ENCODE results near the gene BCAS3. TPM values are rescaled to one million over a fixed set of nuclear protein-coding genes. Genes with fewer than 3 reads are reported as not detected.

The BCAS3 gene
- total RNA-seq, 1 donor from 2014 or later: 22.6 TPM

- Mint-ChIP-seq H3K4me1 (ENCODE audit: low read depth) (peaks cover 19% of the 10 kb centered on the region), H3K4me3 (ENCODE audit: unreplicated experiment) (no peak overlapping the region), H3K27me3 (ENCODE audit: low read depth) (peaks cover 8% of the 10 kb centered on the region), H3K27ac (ENCODE audit: unreplicated experiment) (peak overlapping the region; percentile 43), H3K36me3 (ENCODE audit: low read depth) (no peaks in the 10 kb centered on the region), H3K9me3 (ENCODE audit: low read depth) (no peaks in the 10 kb centered on the region)
- DNase-seq (ENCODE audit: low spot score): no peak
- no peak for TF ChIP-seq CTCF (IDR thresholded peaks at IDR 0.05)
Measured at GRCh38 chr17:61394630-61395408, 717.2 kb downstream of the BCAS3 start.

- DNase-seq (ENCODE audit: low spot score): no peak
- Mint-ChIP-seq H3K36me3 (ENCODE audit: low read depth) (no peaks in the 10 kb centered on the region), H3K27ac (ENCODE audit: unreplicated experiment) (no peak overlapping the region), H3K9me3 (ENCODE audit: low read depth) (no peaks in the 10 kb centered on the region), H3K4me1 (ENCODE audit: low read depth) (peaks cover 15% of the 10 kb centered on the region), H3K4me3 (ENCODE audit: unreplicated experiment) (no peak overlapping the region), H3K27me3 (ENCODE audit: low read depth) (peaks cover 8% of the 10 kb centered on the region)
- TF ChIP-seq CTCF (IDR thresholded peaks at IDR 0.05): no peak
Measured at GRCh38 chr17:61395409-61395982, 717.8 kb downstream of the BCAS3 start.

- Mint-ChIP-seq H3K27ac (ENCODE audit: unreplicated experiment) (no peak overlapping the region), H3K4me1 (ENCODE audit: low read depth) (peaks cover 16% of the 10 kb centered on the region), H3K4me3 (ENCODE audit: unreplicated experiment) (no peak overlapping the region), H3K36me3 (ENCODE audit: low read depth) (no peaks in the 10 kb centered on the region), H3K27me3 (ENCODE audit: low read depth) (peaks cover 8% of the 10 kb centered on the region), H3K9me3 (ENCODE audit: low read depth) (no peaks in the 10 kb centered on the region)
- DNase-seq (ENCODE audit: low spot score): no peak
- no peak for TF ChIP-seq CTCF (IDR thresholded peaks at IDR 0.05)
Measured at GRCh38 chr17:61395983-61396585, 718.4 kb downstream of the BCAS3 start.

GRCh38 chr17:61396586-61397085, 719.0 kb downstream of the BCAS3 start:
- no peaks in the 10 kb centered on the region for H3K36me3 Mint-ChIP-seq (ENCODE audit: low read depth)
- peak overlapping the region; percentile 28 for H3K4me3 Mint-ChIP-seq (ENCODE audit: unreplicated experiment)
- no peak for DNase-seq (ENCODE audit: low spot score)
- H3K4me1 Mint-ChIP-seq (ENCODE audit: low read depth): peaks cover 22% of the 10 kb centered on the region
- H3K27ac Mint-ChIP-seq (ENCODE audit: unreplicated experiment): no peak overlapping the region
- no peak for TF ChIP-seq CTCF (IDR thresholded peaks at IDR 0.05)
- peaks cover 8% of the 10 kb centered on the region for H3K27me3 Mint-ChIP-seq (ENCODE audit: low read depth)
- no peaks in the 10 kb centered on the region for H3K9me3 Mint-ChIP-seq (ENCODE audit: low read depth)

- TF ChIP-seq CTCF (IDR thresholded peaks at IDR 0.05): peak; percentile 35
- Mint-ChIP-seq H3K27ac (ENCODE audit: unreplicated experiment) (no peak overlapping the region), H3K36me3 (ENCODE audit: low read depth) (no peaks in the 10 kb centered on the region), H3K27me3 (ENCODE audit: low read depth) (peaks cover 8% of the 10 kb centered on the region), H3K4me3 (ENCODE audit: unreplicated experiment) (peak overlapping the region; percentile 80), H3K9me3 (ENCODE audit: low read depth) (no peaks in the 10 kb centered on the region), H3K4me1 (ENCODE audit: low read depth) (peaks cover 22% of the 10 kb centered on the region)
- no peak for DNase-seq (ENCODE audit: low spot score)
Measured at GRCh38 chr17:61397086-61397842, 719.6 kb downstream of the BCAS3 start.
